ENCODE measurements around the gene IGHMBP2.

Gene IGHMBP2

GRCh38 chr11:68946416-68947090, 42.9 kb downstream of the IGHMBP2 start:
- DNase-seq (ENCODE audit: low spot score) = no peak
- no peak for TF ChIP-seq CTCF (IDR thresholded peaks at IDR 0.05; ENCODE audit: extremely low read depth, missing control alignments)

- no peak for DNase-seq (ENCODE audit: low spot score)
- no peak for TF ChIP-seq CTCF (IDR thresholded peaks at IDR 0.05; ENCODE audit: extremely low read depth, missing control alignments)
Observed at GRCh38 chr11:68947151-68947550, 43.5 kb downstream of the IGHMBP2 start.

- TF ChIP-seq CTCF (IDR thresholded peaks at IDR 0.05; ENCODE audit: extremely low read depth, missing control alignments) = no peak
- no peak for DNase-seq (ENCODE audit: low spot score)
Observed at GRCh38 chr11:68948496-68948895, 44.8 kb downstream of the IGHMBP2 start.

GRCh38 chr11:68948935-68949334, 45.2 kb downstream of the IGHMBP2 start:
- DNase-seq (ENCODE audit: low spot score) = no peak

GRCh38 chr11:68950270-68950669, 46.6 kb downstream of the IGHMBP2 start:
- no peak for DNase-seq (ENCODE audit: low spot score)
- TF ChIP-seq CTCF (IDR thresholded peaks at IDR 0.05; ENCODE audit: extremely low read depth, missing control alignments) = no peak

More at GRCh38 chr11:68948935-68949334, 45.2 kb downstream of the IGHMBP2 start:
- TF ChIP-seq CTCF (IDR thresholded peaks at IDR 0.05; ENCODE audit: extremely low read depth, missing control alignments) = no peak

GRCh38 chr11:68950762-68951161, 47.1 kb downstream of the IGHMBP2 start:
- no peak for TF ChIP-seq CTCF (IDR thresholded peaks at IDR 0.05; ENCODE audit: extremely low read depth, missing control alignments)
- DNase-seq (ENCODE audit: low spot score) = no peak

GRCh38 chr11:68954836-68955606, 51.3 kb downstream of the IGHMBP2 start:
- no peak for DNase-seq (ENCODE audit: low spot score)
- TF ChIP-seq CTCF (IDR thresholded peaks at IDR 0.05; ENCODE audit: extremely low read depth, missing control alignments) = no peak

Data from GM20000 (cell line).